ENCODE results near the gene CTRB1.
A peak's percentile ranks its signal among the peaks of the same experiment; 100 is the strongest.
"Not testable (repeated sequence)": the region's sequence is repeated elsewhere in the genome, so short reads cannot be mapped to it uniquely, and the experiment has no call there.

The CTRB1 gene

GRCh38 chr16:75204905-75205304 is 13.9 kb upstream of the CTRB1 start:
- DNase-seq: not testable (repeated sequence)

GRCh38 chr16:75205438-75205837 is 13.3 kb upstream of the CTRB1 start:
- not testable (repeated sequence) for DNase-seq

- not testable (repeated sequence) for DNase-seq
Measured at GRCh38 chr16:75205961-75206748, 12.6 kb upstream of the CTRB1 start.

- DNase-seq: no peak
Measured at GRCh38 chr16:75206749-75207451, 11.9 kb upstream of the CTRB1 start, which contains the start of gene CTRB2. Gene CTRB2 (minus strand): TSS chr16:75207161. CDS start chr16:75207141, 20 bp downstream.

GRCh38 chr16:75207831-75208230 is 11.0 kb upstream of the CTRB1 start:
- no peak for DNase-seq

GRCh38 chr16:75208242-75208825 is 10.5 kb upstream of the CTRB1 start:
- no peak for DNase-seq

GRCh38 chr16:75208861-75209505 is 9.8 kb upstream of the CTRB1 start:
- no peak for DNase-seq

GRCh38 chr16:75209514-75209913 is 9.3 kb upstream of the CTRB1 start:
- DNase-seq: not testable (repeated sequence)

- no peak for DNase-seq
Measured at GRCh38 chr16:75209944-75210343, 8.8 kb upstream of the CTRB1 start.

- not testable (repeated sequence) for DNase-seq
Measured at GRCh38 chr16:75211286-75211685, 7.5 kb upstream of the CTRB1 start.

GRCh38 chr16:75216127-75216526 is 2.7 kb upstream of the CTRB1 start:
- DNase-seq: no peak

- no peak for DNase-seq
Measured at GRCh38 chr16:75216576-75216975, 2.2 kb upstream of the CTRB1 start.

- DNase-seq: no peak
Measured at GRCh38 chr16:75217389-75217851, 1.4 kb upstream of the CTRB1 start.

GRCh38 chr16:75219088-75219487 is 300 bp downstream of the CTRB1 start:
- no peak for DNase-seq

- DNase-seq: peak in 1 of 2 donors; percentile 22
Measured at GRCh38 chr16:75219838-75220237, 1.1 kb downstream of the CTRB1 start.

GRCh38 chr16:75222271-75222783 is 3.5 kb downstream of the CTRB1 start:
- DNase-seq: no peak

GRCh38 chr16:75223129-75223528 is 4.3 kb downstream of the CTRB1 start:
- not testable (repeated sequence) for DNase-seq

GRCh38 chr16:75224306-75225082 is 5.7 kb downstream of the CTRB1 start:
- DNase-seq: no peak

- DNase-seq: no peak
Measured at GRCh38 chr16:75225092-75225491, 6.3 kb downstream of the CTRB1 start.

GRCh38 chr16:75225678-75226515 is 7.1 kb downstream of the CTRB1 start:
- DNase-seq: no peak
